ENCODE measurements around the gene AHSP. TPM values are rescaled to one million over a fixed set of nuclear protein-coding genes. Genes with fewer than 3 reads are reported as not detected.

Gene AHSP
- total RNA-seq, 1 donor from 2014 or later = not detected

DNA sequence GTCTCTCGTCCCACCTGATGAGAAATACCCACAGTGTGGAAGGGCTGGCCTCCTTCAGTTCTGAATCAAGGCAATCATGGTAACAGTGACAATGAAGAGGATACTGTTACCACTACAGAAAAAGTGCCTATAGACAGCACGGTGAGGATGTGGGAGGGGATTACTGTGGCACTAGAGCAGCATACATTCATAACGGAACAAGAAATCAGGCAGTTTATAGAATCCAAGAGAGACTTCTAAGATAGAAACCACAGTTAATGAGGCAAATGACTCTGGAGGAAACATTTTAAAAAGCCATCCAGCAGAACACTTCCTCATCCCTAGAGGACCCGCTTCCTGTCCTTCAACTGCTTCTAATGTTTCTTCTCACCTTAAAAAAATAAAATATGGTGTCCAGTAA lies 22.2 kb upstream of the AHSP start:
- peak overlapping the region; percentile 33 for H3K4me3 Mint-ChIP-seq (ENCODE audit: unreplicated experiment)
- peaks cover 7% of the 10 kb centered on the region for H3K27me3 Mint-ChIP-seq (ENCODE audit: unreplicated experiment)
- TF ChIP-seq, protein P1, sequence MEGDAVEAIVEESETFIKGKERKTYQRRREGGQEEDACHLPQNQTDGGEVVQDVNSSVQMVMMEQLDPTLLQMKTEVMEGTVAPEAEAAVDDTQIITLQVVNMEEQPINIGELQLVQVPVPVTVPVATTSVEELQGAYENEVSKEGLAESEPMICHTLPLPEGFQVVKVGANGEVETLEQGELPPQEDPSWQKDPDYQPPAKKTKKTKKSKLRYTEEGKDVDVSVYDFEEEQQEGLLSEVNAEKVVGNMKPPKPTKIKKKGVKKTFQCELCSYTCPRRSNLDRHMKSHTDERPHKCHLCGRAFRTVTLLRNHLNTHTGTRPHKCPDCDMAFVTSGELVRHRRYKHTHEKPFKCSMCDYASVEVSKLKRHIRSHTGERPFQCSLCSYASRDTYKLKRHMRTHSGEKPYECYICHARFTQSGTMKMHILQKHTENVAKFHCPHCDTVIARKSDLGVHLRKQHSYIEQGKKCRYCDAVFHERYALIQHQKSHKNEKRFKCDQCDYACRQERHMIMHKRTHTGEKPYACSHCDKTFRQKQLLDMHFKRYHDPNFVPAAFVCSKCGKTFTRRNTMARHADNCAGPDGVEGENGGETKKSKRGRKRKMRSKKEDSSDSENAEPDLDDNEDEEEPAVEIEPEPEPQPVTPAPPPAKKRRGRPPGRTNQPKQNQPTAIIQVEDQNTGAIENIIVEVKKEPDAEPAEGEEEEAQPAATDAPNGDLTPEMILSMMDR (IDR thresholded peaks at IDR 0.05; ENCODE audit: unreplicated experiment) = no peak
- peaks cover 37% of the 10 kb centered on the region for H3K4me1 Mint-ChIP-seq (ENCODE audit: unreplicated experiment)
- H3K9me3 Mint-ChIP-seq (ENCODE audit: unreplicated experiment) = no peaks in the 10 kb centered on the region
- peak overlapping the region; percentile 58 for H3K27ac Mint-ChIP-seq (ENCODE audit: unreplicated experiment)
- no peaks in the 10 kb centered on the region for H3K36me3 Mint-ChIP-seq (ENCODE audit: low read depth, unreplicated experiment)
- no peak for DNase-seq (ENCODE audit: low spot score)

DNA sequence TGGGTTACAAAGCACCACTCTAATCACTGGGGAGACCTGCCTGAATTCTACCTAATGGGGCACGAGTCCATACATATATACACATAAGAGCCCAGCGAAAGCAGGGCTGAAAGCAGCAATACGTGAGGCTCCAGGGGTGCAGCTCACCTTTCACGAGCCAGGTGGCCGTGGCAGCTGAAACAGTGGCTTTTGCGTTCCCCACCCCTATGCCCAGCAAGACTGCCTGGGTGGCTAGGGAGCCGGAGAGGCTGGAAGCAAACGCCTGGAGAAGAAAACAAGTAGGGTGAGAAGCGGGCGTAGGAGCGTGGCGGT lies 20.1 kb upstream of the AHSP start:
- H3K4me1 Mint-ChIP-seq (ENCODE audit: unreplicated experiment) = peaks cover 37% of the 10 kb centered on the region
- no peak for DNase-seq (ENCODE audit: low spot score)
- H3K36me3 Mint-ChIP-seq (ENCODE audit: low read depth, unreplicated experiment) = no peaks in the 10 kb centered on the region
- H3K4me3 Mint-ChIP-seq (ENCODE audit: unreplicated experiment) = peak overlapping the region; percentile 93
- peaks cover 7% of the 10 kb centered on the region for H3K27me3 Mint-ChIP-seq (ENCODE audit: unreplicated experiment)
- H3K9me3 Mint-ChIP-seq (ENCODE audit: unreplicated experiment) = no peaks in the 10 kb centered on the region
- peak overlapping the region; percentile 39 for H3K27ac Mint-ChIP-seq (ENCODE audit: unreplicated experiment)
- TF ChIP-seq, protein P1 (IDR thresholded peaks at IDR 0.05; ENCODE audit: unreplicated experiment) = no peak

DNA sequence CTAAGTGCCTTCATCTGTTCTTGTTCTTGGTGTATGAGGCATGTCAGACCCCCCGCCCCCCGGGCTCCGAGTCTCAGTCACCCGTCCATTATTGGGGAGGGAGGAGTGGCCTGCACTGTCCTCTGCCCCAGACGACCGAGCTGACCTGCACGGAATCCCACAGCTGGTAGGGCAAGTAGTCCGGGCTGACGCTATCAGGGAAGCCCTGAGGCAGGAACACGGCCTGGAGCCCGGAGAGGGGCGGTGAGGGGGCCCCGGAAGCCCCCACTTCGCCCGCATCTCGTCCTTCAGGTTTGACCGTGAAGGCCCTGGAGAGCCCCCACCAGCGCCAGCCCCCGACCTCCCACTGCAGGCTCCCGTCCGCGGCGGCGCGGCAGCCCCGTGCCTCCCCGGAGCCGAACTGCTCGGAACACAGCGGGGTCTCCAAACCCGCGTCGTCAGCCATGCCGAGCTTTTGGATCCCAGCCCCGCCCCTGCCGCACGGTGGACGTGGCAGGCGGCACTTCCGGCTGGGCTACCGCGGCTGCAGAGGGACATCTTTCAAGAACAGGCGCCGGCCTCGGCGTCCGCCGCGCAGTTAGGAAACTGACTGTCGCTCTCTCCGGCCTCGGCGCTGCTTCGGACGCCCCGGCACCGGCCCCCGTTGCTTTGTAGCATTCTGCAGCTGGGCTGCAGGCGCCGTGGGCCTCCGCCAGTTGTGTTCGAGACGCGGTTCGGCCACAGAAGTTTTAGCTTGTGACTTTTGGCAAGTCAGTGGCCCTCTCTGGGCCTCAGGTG lies 19.6 kb upstream of the AHSP start, which contains the start of gene RUSF1:
Gene RUSF1 (minus strand): TSS at position 463 of the 777 bp plus-strand sequence. CDS start 18 bp downstream, at position 445.
- TF ChIP-seq, protein P1 (IDR thresholded peaks at IDR 0.05; ENCODE audit: unreplicated experiment) = no peak
- peaks cover 7% of the 10 kb centered on the region for H3K27me3 Mint-ChIP-seq (ENCODE audit: unreplicated experiment)
- H3K9me3 Mint-ChIP-seq (ENCODE audit: unreplicated experiment) = no peaks in the 10 kb centered on the region
- H3K36me3 Mint-ChIP-seq (ENCODE audit: low read depth, unreplicated experiment) = no peaks in the 10 kb centered on the region
- H3K4me3 Mint-ChIP-seq (ENCODE audit: unreplicated experiment) = peak within 1 kb of the TSS; percentile 93
- peak; percentile 83 for DNase-seq (ENCODE audit: low spot score)
- peaks cover 37% of the 10 kb centered on the region for H3K4me1 Mint-ChIP-seq (ENCODE audit: unreplicated experiment)
- peak within 1 kb of the TSS; percentile 97 for H3K27ac Mint-ChIP-seq (ENCODE audit: unreplicated experiment)

DNA sequence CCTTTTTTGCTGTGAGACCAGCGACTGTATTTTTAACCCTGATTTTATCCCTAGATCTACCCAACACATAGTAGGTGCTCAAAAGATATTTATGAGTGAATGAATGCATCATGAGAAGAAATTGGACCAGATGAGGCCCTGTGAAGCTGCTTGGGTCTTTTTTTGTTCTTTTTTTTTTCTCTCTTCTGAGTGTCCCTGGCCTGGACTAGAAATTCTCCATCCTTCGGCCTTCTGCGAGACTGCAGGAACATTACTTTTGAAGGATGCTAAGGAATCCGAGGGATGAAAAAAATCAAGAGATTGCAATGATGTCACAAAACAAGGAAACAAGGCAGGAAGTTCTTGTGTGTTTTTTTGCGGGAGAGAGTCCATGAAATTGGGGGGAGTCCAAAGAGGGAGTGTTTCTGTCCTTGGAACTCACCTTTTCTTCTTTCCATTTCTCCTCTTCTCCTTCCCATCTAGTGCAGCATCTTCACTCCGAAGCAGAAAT lies 18.9 kb upstream of the AHSP start:
- Mint-ChIP-seq H3K36me3 (ENCODE audit: low read depth, unreplicated experiment) (no peaks in the 10 kb centered on the region), H3K27ac (ENCODE audit: unreplicated experiment) (peak overlapping the region; percentile 97), H3K27me3 (ENCODE audit: unreplicated experiment) (peaks cover 7% of the 10 kb centered on the region), H3K4me3 (ENCODE audit: unreplicated experiment) (peak overlapping the region; percentile 93), H3K9me3 (ENCODE audit: unreplicated experiment) (no peaks in the 10 kb centered on the region), H3K4me1 (ENCODE audit: unreplicated experiment) (peaks cover 37% of the 10 kb centered on the region)
- TF ChIP-seq, protein P1 (IDR thresholded peaks at IDR 0.05; ENCODE audit: unreplicated experiment) = no peak
- DNase-seq (ENCODE audit: low spot score) = no peak

DNA sequence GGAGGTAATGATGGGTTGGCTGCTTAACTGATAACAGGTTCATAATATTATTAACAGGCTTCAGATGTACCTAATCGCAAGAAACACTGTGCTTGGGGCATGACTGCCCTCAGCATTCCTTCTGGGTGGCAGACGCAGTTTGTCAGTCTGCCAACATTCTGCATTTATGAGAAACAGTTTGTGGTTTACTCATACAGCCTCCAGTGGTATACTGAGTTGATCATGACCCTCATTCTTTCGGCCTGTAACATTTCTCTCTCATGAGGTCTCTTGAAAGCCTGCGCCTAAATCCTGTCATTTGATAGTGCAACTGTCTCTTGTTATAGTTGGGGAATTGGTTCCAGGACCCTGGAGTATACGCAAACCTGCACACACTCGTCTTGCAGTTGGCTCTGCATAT lies 14.6 kb upstream of the AHSP start:
- TF ChIP-seq, protein P1 (IDR thresholded peaks at IDR 0.05; ENCODE audit: unreplicated experiment) = no peak
- peaks cover 13% of the 10 kb centered on the region for H3K27me3 Mint-ChIP-seq (ENCODE audit: unreplicated experiment)
- no peaks in the 10 kb centered on the region for H3K36me3 Mint-ChIP-seq (ENCODE audit: low read depth, unreplicated experiment)
- peaks cover 11% of the 10 kb centered on the region for H3K4me1 Mint-ChIP-seq (ENCODE audit: unreplicated experiment)
- no peaks in the 10 kb centered on the region for H3K9me3 Mint-ChIP-seq (ENCODE audit: unreplicated experiment)
- no peak overlapping the region for H3K4me3 Mint-ChIP-seq (ENCODE audit: unreplicated experiment)
- DNase-seq (ENCODE audit: low spot score) = no peak
- H3K27ac Mint-ChIP-seq (ENCODE audit: unreplicated experiment) = no peak overlapping the region

Measured in endothelial cell (in vitro differentiated cells).